ENCODE measurements around the gene TXNDC2.
"Not testable (repeated sequence)": the region's sequence is repeated elsewhere in the genome, so short reads cannot be mapped to it uniquely, and the experiment has no call there.

The TXNDC2 gene

DNA sequence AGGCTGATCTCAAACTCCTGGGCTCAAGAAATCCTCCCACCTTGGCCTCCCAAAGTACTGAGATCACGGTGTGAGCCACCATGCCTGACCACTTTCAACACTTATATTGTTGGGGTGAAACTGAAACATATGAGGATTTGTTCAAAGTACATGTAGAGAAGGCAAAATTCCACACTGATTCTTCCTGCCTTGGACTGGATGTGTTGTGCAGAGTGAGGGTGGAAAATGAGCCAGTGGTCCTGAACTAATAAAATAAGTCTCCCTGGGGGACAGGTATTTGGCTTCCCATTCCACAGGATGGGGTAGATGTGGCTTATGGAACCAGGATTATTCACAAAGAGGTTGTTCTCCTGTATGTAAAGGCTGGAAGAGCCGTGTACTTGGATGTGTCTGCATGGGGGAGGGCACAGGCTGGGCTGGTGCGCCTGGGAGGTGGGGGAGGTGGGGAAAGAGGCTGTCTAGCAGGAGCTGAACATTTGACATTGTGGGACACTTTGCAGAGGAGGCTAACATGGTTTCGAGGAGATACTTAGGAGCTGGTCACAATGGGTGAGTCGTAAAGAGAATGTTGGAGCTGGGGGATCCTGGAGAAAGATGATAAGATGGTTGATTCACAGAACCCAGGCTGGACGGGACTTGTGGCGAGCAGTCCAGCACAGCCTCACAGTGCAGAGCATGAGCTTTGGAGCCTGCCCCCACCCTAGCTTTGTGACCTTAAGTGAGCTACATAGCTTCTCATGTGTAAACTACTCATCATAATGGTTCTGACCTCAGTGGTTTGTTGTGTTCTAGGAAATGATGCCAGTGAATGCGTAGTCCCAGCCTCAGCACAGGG is at the start of gene TXNDC2:
TSS of gene TXNDC2 (plus strand) at position 804 of the 835 bp plus-strand sequence. CDS start 708 bp downstream, outside the sequence.
- DNase-seq, result no peak

DNA sequence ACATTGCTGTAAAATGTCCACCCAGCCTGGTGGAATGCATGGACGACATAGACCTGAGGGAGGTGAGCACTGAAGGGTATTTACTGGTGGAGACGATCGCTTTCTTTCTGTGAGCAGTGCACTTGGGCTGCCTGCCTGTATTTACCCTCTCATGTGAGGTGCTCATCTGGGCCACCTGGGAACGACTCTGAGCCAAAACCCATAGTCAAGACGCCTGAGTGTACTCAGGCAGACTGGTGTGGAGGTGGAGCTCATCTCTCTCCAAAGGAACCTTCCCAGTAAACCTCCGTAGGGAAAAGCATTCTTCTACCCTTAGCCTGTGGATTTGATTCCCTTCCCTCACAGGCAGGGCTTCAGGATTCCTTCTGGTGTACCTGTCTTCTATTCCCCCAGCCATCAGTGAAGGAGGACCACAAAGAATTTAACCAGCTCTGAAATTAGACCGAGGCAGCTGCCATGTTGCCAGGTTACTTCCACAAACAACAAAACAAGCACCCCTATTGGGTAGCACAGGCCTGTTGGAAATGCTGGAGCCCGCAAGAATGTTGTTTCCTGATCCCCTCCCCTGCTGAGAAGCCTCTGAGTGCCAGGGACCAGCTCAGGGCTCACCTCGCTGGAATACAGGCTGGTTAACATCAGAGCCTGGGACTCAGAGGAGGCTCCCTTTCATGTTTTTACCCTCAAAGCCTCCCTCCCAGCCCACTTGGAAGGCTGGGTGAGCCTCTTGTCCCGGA is 47.5 kb upstream of the TXNDC2 start:
- DNase-seq, result no peak

DNA sequence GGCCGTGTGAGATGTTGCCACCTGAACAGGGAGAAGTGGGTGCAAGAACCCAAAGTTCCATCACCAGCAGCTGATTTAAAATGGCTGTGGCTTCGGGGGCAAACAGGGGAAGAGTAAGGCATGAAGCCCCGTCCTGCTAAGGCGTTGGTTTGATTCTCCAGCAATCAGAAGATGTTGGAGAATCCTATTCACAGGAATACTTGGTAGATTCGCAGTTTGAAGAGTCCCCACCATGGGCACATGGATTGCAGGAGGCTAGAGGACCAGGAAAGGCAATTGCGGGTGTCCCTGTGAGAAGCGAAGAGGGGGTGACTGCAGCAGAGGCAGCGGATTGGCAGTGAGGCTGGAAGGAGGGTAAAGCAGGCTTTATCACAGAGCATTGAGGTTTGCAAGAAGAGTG is 46.6 kb upstream of the TXNDC2 start:
- no peak for DNase-seq

DNA sequence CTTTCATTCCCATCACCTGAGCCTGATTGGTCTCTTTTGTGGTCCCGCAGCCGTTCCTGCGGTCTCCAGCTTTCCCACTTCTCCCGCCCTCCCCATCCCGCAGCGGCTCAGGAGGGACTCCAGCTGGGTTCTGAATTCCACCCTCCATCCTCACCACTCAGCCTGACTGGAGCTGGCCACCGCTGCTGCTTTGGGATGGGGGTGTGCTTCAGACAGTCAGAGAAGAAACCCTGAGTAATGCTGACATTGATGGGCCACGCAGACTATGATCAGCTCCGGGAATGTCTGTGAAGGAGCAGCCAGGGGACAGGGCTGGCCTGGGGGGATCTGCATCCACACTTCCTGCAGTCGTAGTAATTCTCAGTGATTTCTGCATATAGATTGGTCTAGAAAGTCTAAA is 45.9 kb upstream of the TXNDC2 start:
- no peak for DNase-seq

DNA sequence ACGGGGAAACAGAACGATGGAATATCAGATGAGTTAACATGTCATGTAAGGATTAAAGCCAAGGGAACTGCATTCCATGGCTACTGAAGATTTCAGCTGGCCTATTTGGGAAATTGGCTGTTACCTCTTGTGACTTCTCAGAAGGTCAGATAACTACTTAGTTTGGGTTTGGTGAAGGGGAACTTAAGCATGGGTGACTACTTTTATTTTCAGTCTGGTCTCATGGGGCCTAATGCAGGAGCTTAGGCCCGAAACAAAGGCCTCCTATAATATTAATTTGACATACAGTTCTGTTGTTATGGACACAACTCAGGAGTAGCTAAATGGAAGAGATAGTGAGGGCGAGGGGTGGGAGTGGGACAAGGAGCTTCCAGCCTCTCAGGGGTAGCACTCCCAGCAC is 44.0 kb upstream of the TXNDC2 start:
- no peak for DNase-seq

DNA sequence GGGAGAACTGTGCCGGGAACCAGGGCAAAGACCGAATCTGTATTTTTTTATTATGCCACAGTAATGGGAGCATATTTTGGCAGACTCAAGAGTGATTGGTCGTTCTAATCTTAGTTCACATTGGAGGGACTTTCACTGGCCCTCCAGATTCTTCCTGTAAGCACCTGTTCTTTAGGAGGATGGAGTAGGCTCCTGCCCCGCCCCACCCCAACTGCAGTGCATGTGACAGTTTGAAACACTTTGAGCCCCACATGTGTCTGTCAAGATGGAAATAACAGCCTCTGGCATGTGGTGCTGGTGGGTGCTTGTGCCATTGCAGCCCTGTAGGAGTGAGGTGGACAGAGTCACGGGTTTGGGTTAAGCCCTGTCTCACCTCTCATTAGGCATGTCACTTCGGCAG is 43.3 kb upstream of the TXNDC2 start:
- DNase-seq, result no peak

DNA sequence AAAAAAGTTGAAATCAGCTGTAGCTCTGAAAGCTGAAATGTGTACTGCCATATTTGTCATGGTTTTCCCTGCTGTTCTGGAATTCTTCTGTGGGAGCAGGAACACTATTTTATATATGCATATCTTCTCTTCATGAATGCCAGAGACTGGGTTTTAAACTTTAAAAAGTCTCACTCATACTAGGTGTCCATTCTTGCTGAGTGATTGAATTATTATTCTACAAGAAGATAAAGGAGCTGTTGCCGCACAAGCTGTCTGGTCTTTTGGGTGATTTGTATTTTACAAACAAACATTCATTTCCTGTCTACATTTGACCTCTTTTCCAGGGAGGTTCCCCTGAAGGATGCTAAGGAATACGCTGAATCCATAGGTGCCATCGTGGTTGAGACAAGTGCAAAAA is 40.5 kb upstream of the TXNDC2 start:
- DNase-seq, result no peak

DNA sequence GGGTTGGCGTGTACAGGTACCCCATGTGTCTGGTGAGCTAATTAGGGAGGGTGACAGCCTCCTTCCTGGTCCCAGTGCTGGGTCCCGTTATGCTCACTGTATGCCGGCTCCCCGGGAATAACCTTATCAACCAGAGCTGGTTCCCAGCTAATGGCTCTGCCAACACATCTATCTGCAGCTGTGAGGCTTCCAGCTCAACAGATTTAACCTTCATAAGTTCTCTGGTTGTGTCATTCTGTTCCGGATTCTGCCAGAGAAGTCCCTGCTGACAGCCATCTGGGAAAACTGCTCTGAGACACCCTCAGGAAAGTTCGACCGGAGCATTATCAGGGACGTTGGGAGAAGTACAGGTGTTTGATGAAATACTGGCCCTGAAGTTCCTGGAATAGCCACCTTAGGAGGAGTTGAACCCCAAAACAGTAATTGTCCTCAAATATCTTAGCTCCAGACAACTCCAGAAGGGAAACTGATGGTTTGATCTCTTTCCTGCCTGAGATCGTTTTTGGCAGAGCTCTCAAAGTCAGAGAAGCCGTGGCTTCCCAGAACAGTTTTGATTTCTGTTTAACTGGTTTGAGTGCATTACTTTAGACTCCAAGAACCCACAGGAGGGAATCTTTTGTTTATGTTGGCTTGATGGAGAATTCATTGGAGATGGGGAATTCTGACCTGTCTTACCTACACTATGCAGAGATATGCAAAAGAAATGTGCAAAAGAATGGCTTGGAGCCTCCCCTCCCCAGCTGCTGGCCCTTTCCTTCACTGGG is 39.4 kb upstream of the TXNDC2 start:
- no peak for DNase-seq

DNA sequence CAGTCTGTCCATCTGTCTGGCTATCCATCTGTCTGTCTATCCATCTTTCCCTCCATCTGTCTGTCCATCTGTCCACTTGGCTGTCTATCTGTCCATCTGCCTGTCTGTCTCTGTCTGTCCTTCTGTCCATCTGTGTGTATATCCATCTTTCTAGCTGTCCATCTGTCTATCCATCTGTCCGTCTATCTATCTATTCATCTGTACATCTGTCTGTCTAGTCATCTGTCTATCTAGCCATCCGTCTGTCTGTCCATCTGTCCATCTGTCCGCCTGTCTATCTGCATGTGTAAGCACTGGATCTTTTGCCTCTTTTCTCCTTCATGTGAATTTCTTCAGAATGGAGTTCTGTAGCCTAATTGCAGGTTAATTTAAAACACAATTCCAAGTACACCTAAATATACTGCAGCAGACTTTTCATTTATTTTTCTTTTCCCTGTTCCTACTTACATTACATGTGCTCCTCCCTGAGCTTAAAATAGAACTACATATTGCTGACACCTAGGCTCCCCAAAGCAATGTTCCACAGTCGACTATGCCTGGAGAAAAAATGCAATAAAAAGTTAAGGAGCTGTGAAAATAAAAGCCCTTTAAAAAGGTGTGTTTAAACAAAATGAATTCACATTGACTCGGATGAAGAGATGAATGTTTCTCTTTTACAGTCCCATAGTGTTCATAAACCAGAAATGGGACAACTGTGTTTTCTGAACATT is 37.4 kb upstream of the TXNDC2 start:
- DNase-seq, result no peak

DNA sequence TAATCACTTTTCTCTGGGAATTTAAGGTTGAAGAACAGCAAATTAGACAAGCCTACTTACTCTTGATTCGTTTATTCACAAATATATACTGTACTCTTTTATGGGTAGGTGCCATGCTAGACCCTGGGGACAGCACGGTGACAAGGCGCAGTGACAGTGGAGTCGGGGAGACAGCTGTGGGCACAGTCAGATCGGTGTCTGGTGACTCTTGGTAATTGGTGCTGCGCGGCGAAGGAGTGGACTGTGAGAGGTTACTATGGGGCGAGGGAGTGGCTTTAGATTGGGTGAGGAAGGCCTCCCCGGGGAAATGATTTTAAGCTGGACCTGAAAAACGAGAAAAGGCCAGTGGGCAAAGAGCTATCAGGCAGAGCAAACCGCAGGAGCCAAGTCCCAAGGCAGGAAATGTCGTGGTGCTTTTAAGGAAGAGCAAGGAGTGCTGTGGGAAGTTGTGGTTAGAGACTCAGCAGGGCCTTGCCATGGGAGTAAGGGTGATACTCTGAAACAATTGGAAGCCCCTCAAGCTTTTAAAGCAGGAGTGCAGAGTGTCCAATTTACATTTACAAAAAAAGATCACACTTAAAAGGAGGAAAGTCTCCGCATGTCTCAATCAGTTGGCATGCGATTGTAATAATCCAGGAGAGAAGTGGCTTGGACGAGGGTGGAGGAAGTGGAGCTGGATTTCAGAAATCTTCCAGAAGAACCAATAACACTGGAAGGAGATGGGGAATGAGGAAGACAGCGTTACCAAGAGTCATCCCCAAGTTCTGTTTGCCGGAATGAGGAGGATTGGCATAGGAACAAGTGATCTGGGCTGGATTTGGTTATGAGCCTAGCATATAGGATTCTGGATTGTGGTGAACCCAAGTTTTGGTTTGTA is 36.1 kb upstream of the TXNDC2 start:
- peak in 1 of 14 donors; percentile 48 for DNase-seq

DNA sequence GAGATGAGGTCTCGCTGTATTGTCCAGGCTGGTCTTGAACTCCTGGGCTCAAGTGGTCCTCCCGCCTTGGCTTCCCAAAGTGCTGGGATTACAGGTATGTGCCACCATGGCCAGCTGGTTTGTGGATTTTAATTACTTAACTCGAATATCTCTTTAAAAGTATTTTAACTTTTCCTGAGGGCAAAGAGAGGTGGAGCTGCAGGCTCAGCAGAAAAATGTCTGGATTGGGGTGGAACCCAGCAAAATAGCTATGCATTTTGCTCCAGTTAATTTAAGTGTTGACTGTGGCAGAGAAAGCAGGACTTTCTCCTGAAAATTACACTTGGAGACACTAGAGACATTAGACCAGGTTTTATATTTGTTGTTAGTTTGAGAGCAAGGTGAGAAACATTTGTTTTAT is 35.5 kb upstream of the TXNDC2 start:
- DNase-seq, result no peak

DNA sequence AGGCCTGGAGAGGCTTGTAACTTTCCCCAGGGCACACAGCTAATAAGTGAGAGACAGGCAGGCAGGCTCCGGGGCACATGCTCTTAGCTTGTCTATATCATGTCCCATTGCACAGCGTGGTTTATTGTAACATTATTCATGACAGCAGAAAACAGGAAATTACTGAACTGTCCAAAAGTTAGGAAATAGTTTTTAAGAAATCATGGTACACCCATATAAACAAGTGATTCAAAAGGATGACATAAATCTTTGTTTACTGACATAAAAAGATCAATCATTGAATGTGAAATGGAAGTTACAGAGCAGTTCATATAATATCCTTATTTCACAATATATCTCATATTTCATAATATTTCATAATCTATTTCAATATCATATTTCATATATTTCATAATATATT is 34.3 kb upstream of the TXNDC2 start:
- DNase-seq, result no peak

DNA sequence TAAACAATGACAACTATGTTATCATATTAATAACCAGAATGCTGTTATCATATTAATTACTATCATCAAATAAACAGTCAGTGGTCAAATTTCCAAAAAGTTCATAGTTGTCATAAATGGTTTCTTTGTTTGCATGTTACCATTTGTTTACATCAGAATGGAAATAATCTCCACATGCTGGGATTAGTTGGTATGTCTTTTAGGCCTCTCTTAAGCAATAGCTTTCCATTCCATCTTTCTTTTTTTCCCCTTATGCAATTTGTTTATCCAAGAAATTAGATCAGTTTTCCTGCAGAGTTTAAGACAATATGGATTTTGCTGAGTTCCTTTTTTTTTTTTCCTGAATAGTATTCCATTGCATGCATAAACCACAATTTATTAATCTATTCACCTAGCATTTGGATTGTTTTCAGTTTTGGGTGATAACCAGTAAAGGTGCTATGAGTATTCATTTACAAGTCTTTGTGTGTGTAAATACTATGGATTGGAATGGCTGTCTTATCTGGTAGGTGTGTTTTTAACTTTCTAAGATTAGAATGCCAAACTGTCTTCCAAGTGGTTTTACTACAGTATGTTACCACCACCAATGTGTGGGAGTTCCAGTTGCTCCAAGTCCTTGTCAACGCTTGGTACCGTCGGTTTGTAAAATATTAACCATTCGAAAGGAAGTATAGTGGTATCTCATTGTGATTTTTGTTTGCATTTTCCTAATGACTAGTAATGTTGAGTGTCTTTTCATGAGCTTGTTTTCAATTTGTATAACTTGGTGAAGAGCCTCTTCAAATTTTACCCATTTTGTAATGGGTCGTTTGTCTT is 33.3 kb upstream of the TXNDC2 start:
- no peak for DNase-seq

DNA sequence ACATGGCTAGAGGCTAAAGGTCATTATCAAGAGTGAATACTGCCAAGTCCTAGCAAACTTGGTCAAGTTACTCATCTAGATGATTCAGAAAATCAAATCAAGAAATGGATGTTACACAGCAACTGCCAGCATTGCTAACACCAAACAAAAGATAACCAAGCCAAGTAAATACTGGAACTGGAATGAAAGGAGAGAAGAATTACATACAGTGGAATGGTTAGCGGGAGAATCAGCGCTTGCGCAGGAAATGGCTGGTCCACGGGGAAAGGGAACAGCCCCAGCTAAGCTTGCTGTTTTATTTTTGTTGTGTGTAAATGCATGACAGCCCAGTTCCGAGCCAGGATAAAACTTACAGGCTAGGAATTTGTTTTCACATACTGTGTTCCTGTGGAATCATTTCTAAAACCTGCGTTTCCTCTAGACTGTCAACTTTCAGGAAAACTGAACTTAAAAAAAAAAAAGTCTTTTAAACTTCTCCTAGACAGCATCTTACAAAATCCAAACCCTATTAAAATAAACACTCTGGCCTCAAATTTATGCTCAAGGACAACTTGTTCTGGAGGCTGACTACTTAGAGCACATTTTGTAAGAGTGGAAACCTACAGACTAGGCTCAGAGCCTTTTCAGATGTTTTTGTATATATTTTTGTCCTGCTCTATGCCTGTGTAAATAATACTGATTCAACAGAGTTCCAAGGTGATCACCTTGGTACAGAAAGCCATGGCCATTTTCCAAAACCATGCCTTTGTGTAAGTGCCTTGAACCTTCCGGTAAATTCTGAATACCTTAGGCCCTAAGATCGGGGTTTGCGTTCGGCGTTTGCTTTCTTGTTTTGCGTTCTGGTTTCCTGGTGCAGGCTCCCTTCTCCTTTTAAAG is 30.7 kb upstream of the TXNDC2 start:
- DNase-seq, result no peak

DNA sequence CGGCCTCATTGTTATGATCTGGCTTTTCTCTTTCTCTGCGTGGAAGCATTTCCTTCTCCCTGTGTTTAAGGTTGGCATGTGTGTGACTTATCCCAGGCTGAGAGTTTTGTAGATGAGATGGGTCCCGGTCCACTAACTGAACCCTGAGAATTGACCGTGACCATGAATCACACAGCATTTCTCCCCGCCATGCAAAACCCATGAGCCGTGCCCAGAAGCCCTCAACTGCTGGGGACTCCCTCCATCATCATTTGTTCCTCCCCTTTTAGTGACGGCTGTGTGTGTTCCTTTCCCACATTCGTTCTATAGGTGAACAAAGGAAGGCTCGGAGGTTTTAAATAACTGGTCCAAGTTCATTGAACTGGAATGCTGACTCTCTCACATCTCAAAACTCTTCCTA is 30.1 kb upstream of the TXNDC2 start:
- DNase-seq, result no peak

DNA sequence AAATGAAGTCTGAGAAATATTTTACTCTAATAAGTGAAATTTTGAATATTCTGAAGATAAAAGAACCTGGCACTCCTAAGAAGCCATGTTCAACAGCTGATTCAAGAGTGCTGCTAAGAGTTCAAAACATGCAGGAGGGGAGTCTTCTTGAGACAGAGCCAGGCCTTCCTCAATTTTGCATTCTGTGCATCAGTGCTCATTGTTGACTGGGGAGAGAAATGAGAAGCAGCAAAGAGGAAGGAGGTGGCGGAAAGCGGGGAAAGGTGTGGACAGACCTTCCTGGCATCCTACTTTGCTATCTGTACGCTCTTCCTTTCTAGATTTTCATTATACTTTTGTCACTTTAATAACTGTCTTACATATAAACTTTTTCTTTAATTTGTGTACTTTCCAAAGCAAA is 29.7 kb upstream of the TXNDC2 start:
- no peak for DNase-seq

DNA sequence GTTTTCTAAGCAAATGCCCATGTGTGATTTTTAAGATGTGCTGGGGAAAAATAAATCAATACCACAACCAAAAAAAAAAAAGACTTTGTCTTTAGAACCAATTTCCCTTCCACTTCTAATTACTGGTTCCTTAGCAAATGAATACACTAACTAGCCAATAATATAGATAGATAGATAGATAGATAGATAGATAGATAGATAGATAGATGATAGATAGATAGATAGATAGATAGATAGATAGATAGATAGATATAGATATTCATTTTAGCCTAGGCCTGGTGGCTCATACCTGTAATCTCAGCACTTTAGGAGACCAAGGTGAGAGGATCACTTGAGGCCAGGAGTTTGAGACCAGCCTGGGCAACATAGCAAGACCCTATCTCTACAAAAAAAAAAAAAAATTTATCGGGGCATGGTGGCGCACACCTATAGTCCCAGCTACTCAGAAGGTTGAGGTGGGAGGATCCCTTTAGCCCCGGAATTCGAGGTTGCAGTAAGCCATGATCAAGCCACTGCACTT is 28.2 kb upstream of the TXNDC2 start:
- not testable (repeated sequence) for DNase-seq

DNA sequence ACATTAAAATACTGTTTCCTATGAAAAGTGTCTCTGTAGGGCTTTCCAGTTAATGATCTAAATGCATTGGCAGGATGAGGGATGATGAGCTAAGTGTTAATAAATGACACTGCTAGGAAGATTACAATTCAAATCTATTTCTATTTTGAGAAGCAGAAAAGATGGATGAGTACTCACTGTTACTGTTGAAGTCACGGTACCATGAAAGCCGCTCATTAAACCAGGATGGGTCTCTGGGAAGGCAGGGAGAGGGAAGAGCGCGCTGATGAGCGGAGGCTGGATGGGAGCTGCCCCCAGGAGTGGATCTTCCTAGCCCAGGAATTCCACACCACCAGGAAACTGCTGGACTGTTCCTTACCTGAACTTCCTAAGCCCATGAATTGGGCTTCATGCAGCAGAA is 27.1 kb upstream of the TXNDC2 start:
- no peak for DNase-seq

DNA sequence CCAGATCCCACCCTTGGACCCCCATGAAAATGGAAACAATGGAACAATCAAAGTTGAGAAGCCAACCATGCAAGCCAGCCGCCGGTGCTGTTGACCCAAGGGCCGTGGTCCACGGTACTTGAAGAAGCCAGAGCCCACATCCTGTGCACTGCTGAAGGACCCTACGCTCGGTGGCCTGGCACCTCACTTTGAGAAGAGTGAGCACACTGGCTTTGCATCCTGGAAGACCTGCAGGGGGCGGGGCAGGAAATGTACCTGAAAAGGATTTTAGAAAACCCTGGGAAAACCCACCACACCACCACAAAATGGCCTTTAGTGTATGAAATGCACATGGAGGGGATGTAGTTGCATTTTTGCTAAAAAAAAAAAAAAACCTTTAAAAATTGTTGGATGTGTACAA is 26.5 kb upstream of the TXNDC2 start:
- DNase-seq, result no peak

Measured in C1 segment of cervical spinal cord (tissue), 14 donors.